HL-60/S4 treated with phorbol 12-myristate 13-acetate at 8.2 ng/mL for 4 days and 3 days (cell line): ENCODE results near the gene SULT1A1.

Source experiments
- in situ Hi-C: fragments of 300-500 bp; cut with MboI; formaldehyde crosslinking; loops from 2 replicates; pipeline ENCODE4 v1.15.0; 2022; ENCODE audit warnings: low sequenced_read_pairs

SULT1A1 gene

GRCh38 chr16:28563218-28563617 lies 46.6 kb downstream of the SULT1A1 start:
- in situ Hi-C loops: no loop called here

GRCh38 chr16:28562199-28562598 lies 47.6 kb downstream of the SULT1A1 start:
- in situ Hi-C loops: no loop called here

GRCh38 chr16:28561557-28562187 lies 48.2 kb downstream of the SULT1A1 start:
- in situ Hi-C loops: no loop called here

GRCh38 chr16:28558456-28558855 lies 51.4 kb downstream of the SULT1A1 start:
- in situ Hi-C loops: no loop called here

- in situ Hi-C loops: no loop called here
Measured at GRCh38 chr16:28556914-28557320, 52.9 kb downstream of the SULT1A1 start.

- in situ Hi-C loops: no loop called here
Measured at GRCh38 chr16:28555561-28555960, 54.3 kb downstream of the SULT1A1 start.
